ENCODE measurements around the gene LIN54.
A peak's percentile ranks its signal among the peaks of the same experiment; 100 is the strongest.
"Not testable (repeated sequence)": the region's sequence is repeated elsewhere in the genome, so short reads cannot be mapped to it uniquely, and the experiment has no call there.

Gene LIN54

DNA sequence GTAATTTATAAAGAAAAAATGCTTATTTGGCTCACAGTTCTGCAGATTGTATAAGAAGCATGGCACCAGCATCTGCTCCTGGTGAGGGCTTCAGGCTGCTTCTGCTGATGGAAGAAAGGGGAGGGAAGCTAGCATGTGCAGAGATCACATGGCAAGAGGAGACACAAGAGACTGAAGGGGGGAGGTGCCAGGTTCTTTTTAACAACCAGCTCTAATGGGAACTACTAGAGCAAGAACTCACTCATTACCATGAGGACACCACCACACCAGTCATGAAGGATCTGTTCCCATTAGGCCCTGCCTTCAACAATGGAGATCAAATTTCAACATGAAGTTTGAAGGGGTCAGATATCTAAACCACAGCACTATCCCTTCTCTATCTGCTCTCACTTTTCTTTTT lies 14.9 kb upstream of the LIN54 start:
- in situ Hi-C loops (cut with HindIII; ENCODE audit: low pct_ligation_motif_present, low sequenced_read_pairs): loop anchor here (25.0 kb wide), 1 partner anchor 237 kb away; no protein-coding TSS in a partner anchor
- no peak for TF ChIP-seq CTCF (IDR thresholded peaks at IDR 0.05; ENCODE audit: low read depth, low read length, missing control alignments)

GRCh38 chr4:83024233-83024632 lies 13.6 kb upstream of the LIN54 start:
- Histone ChIP-seq H3K27ac (no peak overlapping the region), H3K4me3 (ENCODE audit: low read depth, low read length) (no peak overlapping the region), H3K36me3 (replicated peaks) (no peaks in the 10 kb centered on the region), H3K27me3 (replicated peaks) (no peaks in the 10 kb centered on the region)
- in situ Hi-C loops (cut with HindIII; ENCODE audit: low pct_ligation_motif_present, low sequenced_read_pairs): no loop called here
- no peak for DNase-seq
- TF ChIP-seq CTCF (IDR thresholded peaks at IDR 0.05; ENCODE audit: low read depth, low read length, missing control alignments): no peak

More for the DNA sequence above, 14.9 kb upstream of the LIN54 start:
- H3K27ac ChIP-seq: no peak overlapping the region
- H3K36me3 ChIP-seq (replicated peaks): no peaks in the 10 kb centered on the region
- H3K4me3 ChIP-seq (ENCODE audit: low read depth, low read length): no peak overlapping the region
- no peaks in the 10 kb centered on the region for H3K27me3 ChIP-seq (replicated peaks)
- DNase-seq: no peak

DNA sequence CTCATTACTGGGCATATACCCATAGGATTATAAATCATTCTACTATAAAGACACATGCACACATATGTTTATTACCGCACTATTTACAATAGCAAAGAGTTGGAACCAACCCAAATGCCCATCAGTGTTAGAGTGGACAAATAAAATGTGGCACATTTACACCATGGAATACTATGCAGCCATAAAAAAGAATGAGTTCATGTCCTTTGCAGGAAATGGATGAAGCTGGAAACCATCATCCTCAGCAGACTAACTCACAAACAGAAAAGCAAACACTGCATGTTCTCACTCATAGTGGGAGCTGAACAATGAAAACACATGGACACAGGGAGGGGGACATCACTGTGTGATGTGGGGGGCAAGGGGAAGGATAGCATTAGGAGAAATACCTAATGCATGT lies 13.0 kb upstream of the LIN54 start:
- H3K36me3 ChIP-seq (replicated peaks); H3K27me3 ChIP-seq (replicated peaks); DNase-seq; H3K27ac ChIP-seq; H3K4me3 ChIP-seq (ENCODE audit: low read depth, low read length); in situ Hi-C loops (cut with HindIII; ENCODE audit: low pct_ligation_motif_present, low sequenced_read_pairs): not testable (repeated sequence)

- no peak overlapping the region for H3K4me3 ChIP-seq (ENCODE audit: low read depth, low read length)
- no peak overlapping the region for H3K27ac ChIP-seq
- in situ Hi-C loops (cut with HindIII; ENCODE audit: low pct_ligation_motif_present, low sequenced_read_pairs): no loop called here
- no peaks in the 10 kb centered on the region for H3K27me3 ChIP-seq (replicated peaks)
- DNase-seq: peak; percentile 29
- H3K36me3 ChIP-seq (replicated peaks): no peaks in the 10 kb centered on the region
- TF ChIP-seq CTCF (IDR thresholded peaks at IDR 0.05; ENCODE audit: low read depth, low read length, missing control alignments): no peak
Measured at GRCh38 chr4:83022724-83023450, 12.3 kb upstream of the LIN54 start.

- no peaks in the 10 kb centered on the region for H3K27me3 ChIP-seq (replicated peaks)
- no peak overlapping the region for H3K27ac ChIP-seq
- TF ChIP-seq CTCF (IDR thresholded peaks at IDR 0.05; ENCODE audit: low read depth, low read length, missing control alignments): no peak
- DNase-seq: no peak
- in situ Hi-C loops (cut with HindIII; ENCODE audit: low pct_ligation_motif_present, low sequenced_read_pairs): no loop called here
- H3K36me3 ChIP-seq (replicated peaks): no peaks in the 10 kb centered on the region
- H3K4me3 ChIP-seq (ENCODE audit: low read depth, low read length): no peak overlapping the region
Measured at GRCh38 chr4:83019794-83020494, 9.3 kb upstream of the LIN54 start.

- in situ Hi-C loops (cut with HindIII; ENCODE audit: low pct_ligation_motif_present, low sequenced_read_pairs): no loop called here
- Histone ChIP-seq H3K36me3 (replicated peaks) (no peaks in the 10 kb centered on the region), H3K4me3 (ENCODE audit: low read depth, low read length) (no peak overlapping the region), H3K27ac (peak overlapping the region; percentile 74), H3K27me3 (replicated peaks) (no peaks in the 10 kb centered on the region)
- no peak for DNase-seq
- no peak for TF ChIP-seq CTCF (IDR thresholded peaks at IDR 0.05; ENCODE audit: low read depth, low read length, missing control alignments)
Measured at GRCh38 chr4:83013902-83014301, 3.3 kb upstream of the LIN54 start.

Data from brain microvascular endothelial cell (primary cell).